ENCODE data around the gene NFS1. TPM values are rescaled to one million over a fixed set of nuclear protein-coding genes. Genes with fewer than 3 reads are reported as not detected.
"Not testable (repeated sequence)": the region's sequence is repeated elsewhere in the genome, so short reads cannot be mapped to it uniquely, and the experiment has no call there.

Gene NFS1
- total and polyA plus RNA-seq, 4 donors, result 26.2 to 38.1 (median 29.7) TPM

DNA sequence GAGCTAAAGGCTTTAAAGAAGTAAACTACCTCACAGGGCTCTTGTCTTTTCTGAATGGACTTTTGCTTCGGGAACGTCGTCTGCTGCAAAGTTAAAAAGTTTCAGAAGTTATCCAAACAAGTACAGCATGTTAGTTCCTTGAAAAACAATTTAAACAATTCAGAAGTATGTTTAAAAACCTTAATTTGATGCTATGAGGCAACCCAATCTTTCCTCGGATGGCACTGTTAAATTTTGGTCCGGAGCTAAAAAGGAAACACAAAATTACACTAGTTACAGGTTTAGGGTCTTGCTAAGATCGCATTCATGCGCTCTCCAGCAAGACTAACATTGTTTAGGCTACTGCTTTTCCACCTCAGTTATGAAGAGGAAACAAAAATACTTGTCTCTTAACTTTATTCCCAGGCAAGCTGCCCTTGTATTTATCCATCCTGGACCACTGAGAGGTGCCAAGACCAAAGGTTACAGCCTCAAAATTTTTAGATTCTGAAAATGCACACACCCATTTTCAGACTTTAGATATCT, 30.2 kb upstream of the NFS1 start:
- H3K27ac ChIP-seq (ENCODE audit: low read depth, low read length), result no peak overlapping the region
- no CpG with 5 or more reads among the region's 7 CpGs for WGBS (ENCODE audit: insufficient coverage)
- H3K36me3 ChIP-seq (ENCODE audit: control insufficient read depth, insufficient read depth, low read length), result peaks cover 45% of the 10 kb centered on the region
- DNase-seq (ENCODE audit: low read depth in 4 of 6, low spot score in 6 of 6), result no peak
- no peak overlapping the region for H3K4me3 ChIP-seq (ENCODE audit: low read depth, low read length)
- H3K27me3 ChIP-seq (ENCODE audit: control insufficient read depth, insufficient read depth, low read length), result no peaks in the 10 kb centered on the region
- no peaks in the 10 kb centered on the region for H3K9me3 ChIP-seq (ENCODE audit: control insufficient read depth, insufficient read depth, low read length)
- H3K4me1 ChIP-seq (ENCODE audit: control insufficient read depth, insufficient read depth, low read length), result no peaks in the 10 kb centered on the region

- Histone ChIP-seq H3K27ac (ENCODE audit: low read depth, low read length) (no peak overlapping the region), H3K4me1 (ENCODE audit: control insufficient read depth, insufficient read depth, low read length) (no peaks in the 10 kb centered on the region), H3K36me3 (ENCODE audit: control insufficient read depth, insufficient read depth, low read length) (peaks cover 54% of the 10 kb centered on the region), H3K27me3 (ENCODE audit: control insufficient read depth, insufficient read depth, low read length) (no peaks in the 10 kb centered on the region), H3K4me3 (ENCODE audit: low read depth, low read length) (no peak overlapping the region), H3K9me3 (ENCODE audit: control insufficient read depth, insufficient read depth, low read length) (no peaks in the 10 kb centered on the region)
- 89% methylated on average over 9 of the region's 20 CpGs for WGBS (ENCODE audit: insufficient coverage)
- no peak for DNase-seq (ENCODE audit: low read depth in 4 of 6, low spot score in 6 of 6)
Measured at GRCh38 chr20:35726842-35727711, 27.9 kb upstream of the NFS1 start.

DNA sequence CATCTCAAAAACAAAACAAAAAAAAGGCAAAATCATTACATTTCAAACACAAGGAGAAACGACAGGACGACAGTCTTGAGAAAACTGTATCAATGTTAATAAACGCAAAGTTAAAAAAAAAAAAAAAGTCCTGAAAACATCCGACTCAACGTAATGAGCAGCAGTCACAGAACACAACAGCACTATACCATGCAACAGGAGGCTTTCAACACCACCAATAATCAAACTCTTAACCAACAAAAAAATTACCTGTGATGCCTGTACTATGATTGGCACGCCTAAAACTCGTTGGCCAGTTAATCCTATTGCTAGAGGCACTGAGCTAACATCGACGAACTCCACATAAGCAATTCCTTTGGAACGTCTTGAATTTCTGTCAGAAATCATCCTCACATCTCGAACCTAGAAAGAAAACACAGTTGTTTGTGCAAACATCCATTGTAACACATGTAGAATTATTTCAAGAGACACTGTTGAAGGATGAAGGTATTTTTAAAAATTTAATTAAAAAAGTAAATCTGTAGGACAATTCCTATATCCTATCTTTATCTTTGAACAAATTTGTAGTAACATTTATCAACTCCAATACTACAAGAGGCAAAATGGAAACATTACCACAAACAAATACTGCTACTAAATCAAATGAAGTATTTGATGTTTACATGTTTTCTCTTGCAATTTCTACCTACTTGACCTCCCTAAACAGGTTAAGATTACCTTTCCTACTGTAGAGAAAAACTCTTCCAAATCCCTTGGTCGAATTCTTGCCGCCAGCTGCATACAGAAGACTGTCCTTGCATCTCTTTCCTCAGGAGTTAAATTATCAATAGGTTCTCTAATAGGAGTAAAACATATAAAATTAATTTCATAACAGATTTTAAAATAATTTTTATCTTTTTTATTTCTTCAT, 25.4 kb upstream of the NFS1 start:
- Histone ChIP-seq H3K36me3 (ENCODE audit: control insufficient read depth, insufficient read depth, low read length) (peaks cover 79% of the 10 kb centered on the region), H3K27ac (ENCODE audit: low read depth, low read length) (no peak overlapping the region), H3K27me3 (ENCODE audit: control insufficient read depth, insufficient read depth, low read length) (no peaks in the 10 kb centered on the region), H3K4me1 (ENCODE audit: control insufficient read depth, insufficient read depth, low read length) (no peaks in the 10 kb centered on the region), H3K4me3 (ENCODE audit: low read depth, low read length) (no peak overlapping the region), H3K9me3 (ENCODE audit: control insufficient read depth, insufficient read depth, low read length) (no peaks in the 10 kb centered on the region)
- WGBS (ENCODE audit: insufficient coverage), result 85% methylated on average over 7 of the region's 13 CpGs
- no peak for DNase-seq (ENCODE audit: low read depth in 4 of 6, low spot score in 6 of 6)

DNA sequence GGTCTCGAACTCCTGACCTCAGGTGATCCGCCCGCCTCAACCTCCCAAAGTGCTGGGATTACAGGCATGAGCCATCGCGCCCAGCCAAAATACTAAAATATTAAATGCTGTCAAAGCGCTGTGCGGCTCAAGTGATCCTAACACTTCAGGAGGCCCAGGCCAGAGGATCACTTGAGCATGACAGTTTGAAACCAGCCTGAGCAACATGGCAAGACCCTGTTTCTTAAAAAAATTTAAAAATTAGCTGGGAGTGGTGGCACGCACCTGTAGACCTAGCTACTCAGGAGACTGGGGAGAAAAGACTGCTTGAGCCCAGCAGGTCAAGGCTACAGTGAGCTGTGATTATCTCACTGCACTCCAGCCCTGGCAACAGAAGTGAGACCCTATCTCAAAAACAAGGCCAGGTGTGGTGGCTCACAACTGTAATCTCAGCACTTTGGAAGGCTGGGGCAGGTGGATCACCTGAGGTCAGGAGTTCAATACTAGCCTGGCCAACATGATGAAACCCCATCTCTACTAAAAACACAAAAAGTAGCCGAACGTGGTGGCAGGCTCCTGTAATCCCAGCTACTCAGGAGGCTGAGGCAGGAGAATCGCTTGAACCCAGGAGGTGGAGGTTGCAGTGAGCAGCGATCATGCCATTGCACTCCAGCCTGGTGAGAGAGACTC, 24.6 kb upstream of the NFS1 start:
- not testable (repeated sequence) for H3K9me3 ChIP-seq (ENCODE audit: control insufficient read depth, insufficient read depth, low read length); H3K4me1 ChIP-seq (ENCODE audit: control insufficient read depth, insufficient read depth, low read length); H3K27me3 ChIP-seq (ENCODE audit: control insufficient read depth, insufficient read depth, low read length); H3K4me3 ChIP-seq (ENCODE audit: low read depth, low read length); DNase-seq (ENCODE audit: low read depth in 4 of 6, low spot score in 6 of 6); H3K27ac ChIP-seq (ENCODE audit: low read depth, low read length)
- WGBS (ENCODE audit: insufficient coverage), result 100% methylated on average over 5 of the region's 12 CpGs
- peaks cover 86% of the 10 kb centered on the region for H3K36me3 ChIP-seq (ENCODE audit: control insufficient read depth, insufficient read depth, low read length)

DNA sequence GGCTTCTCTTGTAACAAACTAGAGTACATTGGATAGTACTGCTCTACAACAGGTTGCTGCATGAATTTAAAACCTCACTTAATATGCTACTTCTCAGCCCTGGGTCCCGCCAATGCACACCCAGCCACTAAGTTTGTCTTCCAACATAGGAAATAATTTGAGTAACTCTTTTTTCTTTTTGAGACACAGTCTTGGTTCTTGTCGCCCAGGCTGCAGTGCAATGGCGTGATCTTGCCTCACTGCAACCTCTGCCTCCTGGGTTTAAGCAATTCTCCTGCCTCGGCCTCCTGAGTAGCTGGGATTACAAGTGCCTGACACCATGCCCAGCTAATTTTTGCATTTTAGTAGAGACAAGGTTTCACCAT, 24.1 kb upstream of the NFS1 start:
- not testable (repeated sequence) for H3K27ac ChIP-seq (ENCODE audit: low read depth, low read length); H3K4me1 ChIP-seq (ENCODE audit: control insufficient read depth, insufficient read depth, low read length); H3K9me3 ChIP-seq (ENCODE audit: control insufficient read depth, insufficient read depth, low read length); H3K27me3 ChIP-seq (ENCODE audit: control insufficient read depth, insufficient read depth, low read length); H3K4me3 ChIP-seq (ENCODE audit: low read depth, low read length); DNase-seq (ENCODE audit: low read depth in 4 of 6, low spot score in 6 of 6)
- H3K36me3 ChIP-seq (ENCODE audit: control insufficient read depth, insufficient read depth, low read length), result peaks cover 85% of the 10 kb centered on the region
- 90% methylated on average over 4 of the region's 4 CpGs for WGBS (ENCODE audit: insufficient coverage)

- Histone ChIP-seq H3K4me3 (ENCODE audit: low read depth, low read length) (no peak overlapping the region), H3K4me1 (ENCODE audit: control insufficient read depth, insufficient read depth, low read length) (no peaks in the 10 kb centered on the region), H3K27me3 (ENCODE audit: control insufficient read depth, insufficient read depth, low read length) (no peaks in the 10 kb centered on the region), H3K27ac (ENCODE audit: low read depth, low read length) (no peak overlapping the region), H3K36me3 (ENCODE audit: control insufficient read depth, insufficient read depth, low read length) (peaks cover 86% of the 10 kb centered on the region), H3K9me3 (ENCODE audit: control insufficient read depth, insufficient read depth, low read length) (no peaks in the 10 kb centered on the region)
- WGBS (ENCODE audit: insufficient coverage), result no CpG with 5 or more reads among the region's 3 CpGs
- no peak for DNase-seq (ENCODE audit: low read depth in 4 of 6, low spot score in 6 of 6)
Measured at GRCh38 chr20:35721621-35722020, 22.5 kb upstream of the NFS1 start.

DNA sequence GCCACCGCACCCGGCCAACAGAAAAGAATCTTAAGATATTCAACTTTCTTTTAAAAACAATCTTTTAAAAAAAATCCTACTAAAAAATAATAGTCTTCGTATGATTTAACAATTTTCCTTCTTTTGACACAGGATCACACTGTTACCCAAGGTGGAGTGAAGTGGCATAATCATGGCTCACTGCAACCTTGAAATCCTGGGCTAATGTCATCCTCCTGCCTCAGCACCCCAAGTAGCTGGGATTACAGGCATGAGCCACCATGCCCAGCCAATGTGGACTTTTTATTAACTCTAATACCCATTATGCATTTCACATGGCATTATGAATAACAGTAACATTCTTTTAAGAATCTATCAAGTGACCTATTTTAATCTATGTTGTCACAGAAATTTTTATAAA, 22.1 kb upstream of the NFS1 start:
- peaks cover 87% of the 10 kb centered on the region for H3K36me3 ChIP-seq (ENCODE audit: control insufficient read depth, insufficient read depth, low read length)
- no peak for DNase-seq (ENCODE audit: low read depth in 4 of 6, low spot score in 6 of 6)
- no peak overlapping the region for H3K27ac ChIP-seq (ENCODE audit: low read depth, low read length)
- WGBS (ENCODE audit: insufficient coverage), result no CpG with 5 or more reads among the region's 3 CpGs
- no peak overlapping the region for H3K4me3 ChIP-seq (ENCODE audit: low read depth, low read length)
- no peaks in the 10 kb centered on the region for H3K27me3 ChIP-seq (ENCODE audit: control insufficient read depth, insufficient read depth, low read length)
- no peaks in the 10 kb centered on the region for H3K9me3 ChIP-seq (ENCODE audit: control insufficient read depth, insufficient read depth, low read length)
- no peaks in the 10 kb centered on the region for H3K4me1 ChIP-seq (ENCODE audit: control insufficient read depth, insufficient read depth, low read length)

GRCh38 chr20:35720165-35721123, 21.3 kb upstream of the NFS1 start:
- Histone ChIP-seq H3K27me3 (ENCODE audit: control insufficient read depth, insufficient read depth, low read length) (no peaks in the 10 kb centered on the region), H3K27ac (ENCODE audit: low read depth, low read length) (no peak overlapping the region), H3K9me3 (ENCODE audit: control insufficient read depth, insufficient read depth, low read length) (no peaks in the 10 kb centered on the region), H3K4me3 (ENCODE audit: low read depth, low read length) (no peak overlapping the region), H3K4me1 (ENCODE audit: control insufficient read depth, insufficient read depth, low read length) (no peaks in the 10 kb centered on the region), H3K36me3 (ENCODE audit: control insufficient read depth, insufficient read depth, low read length) (peaks cover 87% of the 10 kb centered on the region)
- DNase-seq (ENCODE audit: low read depth in 4 of 6, low spot score in 6 of 6), result no peak
- WGBS (ENCODE audit: insufficient coverage), result 97% methylated on average over 8 of the region's 13 CpGs
